Stimulated activated CD4-positive, alpha-beta T cell treated with anti-CD3 and anti-CD28 coated beads, Interleukin-2, amount 100 ng/mL, for 24 hours (primary cell): ENCODE results near the gene NIN.

Experiments used
- DNase-seq, 2 donors: peaks; one replicate each; pipeline ENCODE4 v3.0.0-alpha.2; 2020

Gene NIN

GRCh38 chr14:50786751-50787464 is 44.1 kb downstream of the NIN start:
- no peak for DNase-seq

GRCh38 chr14:50785457-50786063 is 45.4 kb downstream of the NIN start:
- DNase-seq, result no peak

- no peak for DNase-seq
These were observed 46.1 kb downstream of the NIN start for GRCh38 chr14:50784683-50785456.

GRCh38 chr14:50783563-50783962 is 47.4 kb downstream of the NIN start:
- no peak for DNase-seq

GRCh38 chr14:50780393-50780792 is 50.6 kb downstream of the NIN start:
- no peak for DNase-seq

- DNase-seq, result no peak
These were observed 52.1 kb downstream of the NIN start for GRCh38 chr14:50778721-50779483.

GRCh38 chr14:50776522-50776921 is 54.4 kb downstream of the NIN start:
- no peak for DNase-seq

- DNase-seq, result no peak
These were observed 55.6 kb downstream of the NIN start for GRCh38 chr14:50775357-50775756.

GRCh38 chr14:50774542-50775267 is 56.3 kb downstream of the NIN start:
- no peak for DNase-seq

- peak; percentile 43 to 49 for DNase-seq
These were observed 57.1 kb downstream of the NIN start for GRCh38 chr14:50773632-50774541.

- DNase-seq, result no peak
These were observed 58.5 kb downstream of the NIN start for GRCh38 chr14:50772412-50772811.

- no peak for DNase-seq
These were observed 60.4 kb downstream of the NIN start for GRCh38 chr14:50770586-50770985.

- no peak for DNase-seq
These were observed 61.0 kb downstream of the NIN start for GRCh38 chr14:50769863-50770500.

- DNase-seq, result no peak
These were observed 62.3 kb downstream of the NIN start for GRCh38 chr14:50768680-50769079.

- DNase-seq, result no peak
These were observed 64.5 kb downstream of the NIN start for GRCh38 chr14:50766338-50766886.

- no peak for DNase-seq
These were observed 67.5 kb downstream of the NIN start for GRCh38 chr14:50763382-50764007.

GRCh38 chr14:50762931-50763300 is 68.0 kb downstream of the NIN start:
- no peak for DNase-seq

- DNase-seq, result peak; percentile 41 to 52
These were observed 68.7 kb downstream of the NIN start for GRCh38 chr14:50762001-50762930.
